Measurements from ENCODE around the gene OAF.

OAF gene

DNA sequence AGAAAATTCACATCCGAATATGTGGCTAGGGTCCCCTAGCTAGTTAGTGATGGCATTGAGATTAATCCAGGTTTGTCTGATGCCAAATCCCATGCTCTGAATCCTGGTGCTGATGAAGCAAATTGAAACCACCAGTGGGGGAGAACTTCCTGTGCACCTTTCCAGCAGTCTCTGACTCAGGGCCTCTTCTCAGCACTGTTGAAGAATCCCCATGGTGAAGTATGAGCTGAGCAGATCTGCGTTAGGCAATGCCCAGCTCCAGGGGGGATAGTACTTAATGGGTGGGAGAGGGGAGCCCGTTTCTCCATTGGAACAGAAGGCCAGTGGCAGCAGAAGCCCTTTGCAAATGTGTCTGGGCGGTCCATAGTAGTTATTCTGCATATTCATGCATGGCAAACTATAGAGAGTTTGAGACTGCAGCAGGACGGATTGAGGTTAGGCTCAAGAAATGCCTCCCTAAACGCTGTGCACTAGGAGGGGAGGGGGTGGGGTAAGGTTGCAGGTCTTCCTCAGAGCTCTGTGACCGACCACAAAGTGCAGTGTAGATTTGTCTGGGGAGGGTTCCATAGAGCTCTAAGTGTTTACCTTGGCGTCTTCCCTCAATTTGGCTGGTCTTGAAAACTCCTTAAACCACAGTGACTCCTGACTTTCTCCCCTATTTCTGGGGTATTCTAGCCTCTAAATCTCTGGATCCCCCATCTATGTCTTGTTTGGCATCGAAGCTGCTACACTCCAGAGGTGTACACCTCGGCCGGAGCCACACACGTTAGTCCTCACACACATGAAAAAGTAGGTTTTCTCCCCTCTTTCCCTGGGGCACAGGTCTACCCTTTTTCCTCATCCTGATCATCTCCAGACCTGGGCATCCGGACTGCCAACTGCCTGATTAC is 33.9 kb downstream of the OAF start:
- peak; percentile 84 to 96 for DNase-seq

GRCh38 chr11:120245434-120245833 is 34.6 kb downstream of the OAF start:
- no peak for DNase-seq

- no peak for DNase-seq
Measured at GRCh38 chr11:120248551-120249278, 37.9 kb downstream of the OAF start.

DNA sequence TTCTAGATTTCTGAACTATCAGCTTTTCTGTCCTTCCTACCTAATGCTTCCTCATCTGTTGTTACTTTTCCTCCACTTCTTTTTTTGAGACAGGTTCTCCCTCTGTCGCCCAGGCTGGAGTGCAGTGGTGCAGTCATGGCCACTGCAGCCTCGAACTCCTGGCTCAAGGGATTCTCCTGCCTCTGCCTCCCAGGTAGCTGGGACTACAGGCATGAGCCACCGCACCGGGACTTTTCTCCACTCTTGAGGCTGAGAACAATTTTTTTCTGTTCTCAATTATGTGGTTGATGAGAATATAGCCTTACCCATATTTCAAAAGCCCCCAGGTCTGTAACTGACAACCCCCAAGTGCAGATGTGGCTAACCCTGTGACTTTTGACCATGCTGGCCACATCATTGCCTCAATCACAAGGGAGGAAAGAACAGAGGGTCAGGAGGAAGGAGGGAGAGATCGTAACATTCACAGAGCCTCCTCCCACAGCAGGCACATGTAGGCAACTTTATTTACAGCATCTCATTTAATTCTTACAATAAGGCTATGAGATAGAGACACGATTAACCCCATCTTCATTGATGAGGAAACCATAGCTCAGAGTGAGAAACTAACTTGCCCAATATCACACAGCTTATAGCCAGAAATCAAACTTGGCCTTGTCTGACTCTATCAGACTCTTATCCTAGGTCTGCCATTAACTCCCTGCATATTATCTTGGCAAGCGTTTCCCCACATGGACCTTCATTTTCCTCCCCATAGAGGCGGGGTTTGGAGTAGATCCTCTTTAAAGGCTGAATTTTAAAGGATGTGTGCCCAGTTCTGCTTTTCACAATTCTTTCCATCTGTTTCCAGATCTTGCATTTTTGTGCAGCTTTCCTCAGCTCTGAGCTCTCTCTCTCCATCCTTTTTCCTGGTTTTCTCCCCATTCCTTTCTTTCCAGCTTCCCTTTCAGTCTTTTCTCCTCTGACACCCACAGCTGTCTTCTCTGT is 38.7 kb downstream of the OAF start:
- DNase-seq = no peak

GRCh38 chr11:120253377-120253776 is 42.5 kb downstream of the OAF start:
- DNase-seq = peak in 1 of 2 experiments; percentile 83

DNA sequence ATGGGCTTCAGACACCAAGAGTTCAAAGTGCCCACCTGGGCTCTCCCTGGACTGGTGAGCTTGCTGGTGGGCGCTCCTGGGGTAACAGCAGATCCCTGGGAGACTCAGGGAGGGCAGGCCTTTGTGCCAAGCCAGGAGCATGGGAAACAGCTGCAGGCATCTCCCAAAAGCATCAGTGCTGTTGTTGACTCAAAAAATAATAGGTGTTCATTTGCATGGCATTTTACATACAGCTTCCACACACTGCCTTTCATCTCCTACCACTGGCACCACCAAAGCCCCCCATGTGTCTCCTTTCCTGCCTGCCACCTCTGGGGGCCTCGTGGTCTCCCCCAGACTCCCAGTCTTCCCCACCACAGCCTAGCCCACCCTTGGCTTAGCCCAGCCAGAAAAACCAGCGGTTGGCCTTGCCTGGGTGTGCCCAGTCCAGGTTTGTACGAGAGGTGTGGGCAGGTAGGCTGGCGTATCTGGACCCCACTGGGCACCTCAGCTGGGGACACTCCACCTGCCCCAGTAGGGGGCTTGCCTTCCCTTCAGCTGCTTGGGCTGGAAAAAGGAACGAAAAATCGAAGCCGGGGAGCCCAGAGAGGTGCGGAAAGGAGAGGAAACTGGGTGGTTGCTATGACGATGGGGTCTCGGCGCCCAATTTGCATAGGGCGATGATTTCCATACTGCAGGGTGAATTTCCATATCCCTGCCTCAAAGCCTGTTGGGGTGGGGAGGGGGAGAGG is 44.1 kb downstream of the OAF start:
- DNase-seq = peak; percentile 100

DNA sequence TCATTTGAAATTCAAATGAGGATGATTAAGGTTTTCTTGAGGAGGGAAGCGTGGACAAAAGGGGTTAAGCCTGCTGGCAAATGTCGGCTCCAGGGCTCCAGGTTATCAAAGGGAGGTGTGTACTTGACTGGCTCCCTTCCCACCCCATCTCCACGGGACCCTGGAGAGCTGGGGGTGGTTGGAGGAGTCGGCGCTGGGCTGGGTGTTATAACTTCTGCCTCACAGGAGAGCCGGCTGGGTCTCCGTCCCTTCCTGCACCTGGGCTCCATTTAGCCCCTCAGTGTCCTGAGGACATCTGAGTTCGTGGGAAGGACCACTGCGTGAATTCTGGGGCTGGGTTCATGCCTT is 44.7 kb downstream of the OAF start:
- DNase-seq = no peak

DNA sequence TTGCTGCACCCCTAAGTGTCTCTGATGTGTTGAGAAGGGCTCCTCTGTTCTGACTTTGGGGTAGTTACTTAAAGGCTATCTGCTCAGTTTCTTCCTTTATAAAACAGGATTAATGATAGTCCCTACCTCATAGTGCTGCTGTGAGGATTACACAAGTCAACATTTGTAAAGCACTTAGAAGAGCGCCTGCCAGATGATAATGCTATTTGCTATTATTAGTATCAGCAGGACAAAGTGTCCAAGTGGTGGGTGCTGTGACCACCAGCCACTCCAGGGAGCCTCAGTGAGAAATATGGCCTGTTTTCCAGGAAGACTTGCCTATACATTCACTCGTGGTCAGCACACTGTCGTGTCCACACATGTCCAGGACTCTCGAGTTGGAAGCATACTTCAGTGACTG is 45.3 kb downstream of the OAF start:
- DNase-seq = no peak

GRCh38 chr11:120256779-120257178 is 45.9 kb downstream of the OAF start:
- no peak for DNase-seq

DNA sequence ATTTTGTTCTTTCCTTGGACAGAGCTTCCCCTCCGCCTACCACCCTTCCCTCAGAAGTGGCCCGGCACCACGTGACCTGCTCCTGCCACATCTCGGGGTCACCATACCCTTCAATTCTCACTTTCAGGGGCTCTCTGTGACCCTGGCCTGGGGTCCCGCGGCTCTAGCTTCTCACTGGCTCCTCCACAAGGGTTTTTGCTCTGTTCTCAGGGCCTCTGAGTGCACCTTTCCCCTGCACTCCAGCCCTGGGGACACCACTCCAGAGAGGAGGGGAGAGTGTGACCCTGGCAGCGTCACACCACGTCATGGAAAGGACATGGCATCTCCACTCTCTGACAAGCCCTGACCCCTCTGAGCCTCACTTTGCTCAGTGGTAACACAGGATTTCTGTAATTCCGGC is 46.5 kb downstream of the OAF start:
- no peak for DNase-seq

DNA sequence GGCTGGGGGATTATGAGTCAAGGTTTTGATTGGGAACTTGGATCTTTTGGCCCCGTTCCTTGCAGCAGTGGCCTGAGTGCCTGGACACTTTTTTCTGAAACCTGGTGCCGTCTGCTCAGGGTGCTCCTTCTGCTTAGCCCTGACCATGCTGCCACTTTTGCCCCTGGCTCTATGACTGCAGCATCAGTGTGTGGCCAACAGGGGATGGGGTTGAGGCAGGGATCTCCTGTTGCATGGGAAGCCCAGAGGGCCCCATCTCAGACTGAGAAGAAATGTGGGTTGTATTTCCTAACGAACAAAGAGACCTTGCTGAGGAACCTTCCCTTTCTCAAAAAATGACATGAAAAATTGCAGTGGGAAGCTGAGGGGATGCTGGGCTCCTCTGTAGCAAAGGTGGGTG is 47.8 kb downstream of the OAF start:
- DNase-seq = peak; percentile 45 to 70

DNA sequence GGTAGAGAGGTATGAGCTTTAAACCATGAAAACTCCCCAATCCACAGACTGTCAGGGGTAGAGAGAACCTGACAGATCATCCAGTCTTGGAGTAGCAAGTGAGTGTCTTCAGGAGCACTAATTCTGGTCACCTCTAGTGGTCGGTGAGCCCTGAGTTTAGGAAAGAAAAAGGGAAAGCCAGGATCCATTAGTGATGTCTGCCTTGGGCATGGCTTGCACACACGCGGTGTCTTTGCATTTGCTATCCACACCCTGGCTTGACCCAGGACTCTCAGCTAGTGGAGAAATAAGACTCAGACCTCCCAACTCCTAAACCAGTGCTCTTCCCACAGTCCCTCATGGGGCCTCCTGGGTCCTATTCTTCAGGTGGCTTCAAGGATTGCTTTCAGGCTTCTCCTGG is 48.4 kb downstream of the OAF start:
- peak in 1 of 2 experiments; percentile 57 for DNase-seq

DNA sequence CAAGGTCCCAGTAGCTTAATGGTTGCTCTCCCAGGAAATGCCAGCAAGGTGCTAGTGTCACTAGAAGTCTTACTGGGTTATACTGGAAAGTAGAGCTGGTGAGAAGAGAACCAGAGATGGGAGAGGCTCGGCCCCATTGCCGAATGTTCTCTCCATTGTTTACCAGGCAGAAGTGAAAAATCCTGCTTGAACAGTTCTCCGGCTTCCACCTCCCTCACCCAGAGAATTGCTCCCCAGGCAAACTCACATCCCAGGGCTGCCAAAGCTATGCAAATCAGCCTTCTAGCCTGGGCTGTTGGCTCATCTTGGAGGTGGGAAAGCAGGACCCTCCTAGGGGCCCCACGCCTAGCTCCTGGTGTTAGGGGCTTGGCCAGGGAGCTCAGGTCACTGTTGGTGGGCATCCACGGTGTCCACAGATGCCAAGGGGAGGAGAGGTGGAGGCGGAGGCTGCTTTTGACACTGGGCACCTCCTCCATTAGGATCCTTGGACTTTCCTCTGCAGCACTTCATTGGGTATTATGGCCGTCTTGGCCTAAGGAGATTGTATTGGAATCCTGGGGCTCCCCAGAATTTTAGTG is 49.2 kb downstream of the OAF start:
- peak; percentile 62 to 89 for DNase-seq

DNA sequence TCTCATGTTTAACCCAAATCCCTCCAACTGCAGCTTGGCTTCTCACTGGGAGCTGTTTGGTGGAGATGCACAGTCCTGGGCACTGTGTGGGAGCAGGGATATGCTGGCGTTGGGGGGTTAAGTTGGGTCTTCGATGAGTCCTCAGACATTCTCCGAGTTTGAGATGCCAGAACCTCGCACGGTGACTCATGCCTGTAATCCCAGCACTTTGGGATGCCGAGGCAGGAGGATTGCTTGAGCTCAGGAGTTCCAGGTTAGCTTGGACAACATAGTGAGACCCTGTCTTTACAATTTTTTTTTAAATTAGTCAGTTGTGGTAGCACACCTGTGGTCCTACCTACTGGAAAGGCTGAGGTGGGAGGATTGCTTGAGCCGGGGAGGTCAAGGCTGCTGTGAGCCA is 49.8 kb downstream of the OAF start:
- DNase-seq = no peak

DNA sequence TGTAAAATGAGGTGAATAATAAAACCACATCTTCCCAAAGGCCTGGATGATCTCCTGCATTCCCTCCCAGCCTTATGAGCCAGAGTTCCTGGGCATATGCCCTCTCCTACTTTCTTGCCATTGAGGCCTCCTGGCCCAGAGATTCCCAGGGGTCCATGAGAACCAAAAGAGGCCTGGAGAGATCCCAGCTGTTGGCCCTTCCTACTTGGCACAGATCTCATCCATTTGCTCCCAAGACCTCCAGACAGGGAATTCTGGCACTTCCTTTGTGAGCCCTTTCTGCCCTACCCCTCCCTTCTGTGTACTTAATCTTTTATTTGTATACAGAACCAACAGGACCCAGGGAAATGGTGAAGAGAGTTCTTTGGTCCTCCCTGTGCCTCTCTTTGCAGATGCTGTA is 50.5 kb downstream of the OAF start:
- DNase-seq = no peak

GRCh38 chr11:120261931-120262330 is 51.1 kb downstream of the OAF start:
- DNase-seq = no peak

- no peak for DNase-seq
Measured at GRCh38 chr11:120267319-120267718, 56.5 kb downstream of the OAF start.

GRCh38 chr11:120268686-120269085 is 57.9 kb downstream of the OAF start:
- DNase-seq = no peak

DNA sequence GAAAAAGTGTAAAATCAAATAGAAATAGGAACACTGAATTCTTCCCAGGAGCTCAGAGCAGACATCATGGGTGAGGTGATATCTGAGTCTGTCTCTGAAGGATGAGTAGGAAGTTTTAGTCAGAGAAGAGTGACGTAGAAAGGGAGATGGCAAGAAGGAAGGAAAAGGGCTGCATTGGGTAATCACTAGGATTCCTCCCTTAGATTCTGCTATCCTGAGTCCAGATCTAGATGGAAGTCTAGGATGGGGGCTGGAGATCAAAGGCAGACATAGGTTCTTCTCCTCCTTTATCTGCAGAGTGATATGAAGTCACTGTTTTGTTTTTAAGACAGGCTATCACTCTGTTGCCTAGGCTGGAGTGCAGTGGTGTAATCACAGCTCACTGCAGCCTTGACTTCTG is 59.6 kb downstream of the OAF start:
- DNase-seq = no peak

DNA sequence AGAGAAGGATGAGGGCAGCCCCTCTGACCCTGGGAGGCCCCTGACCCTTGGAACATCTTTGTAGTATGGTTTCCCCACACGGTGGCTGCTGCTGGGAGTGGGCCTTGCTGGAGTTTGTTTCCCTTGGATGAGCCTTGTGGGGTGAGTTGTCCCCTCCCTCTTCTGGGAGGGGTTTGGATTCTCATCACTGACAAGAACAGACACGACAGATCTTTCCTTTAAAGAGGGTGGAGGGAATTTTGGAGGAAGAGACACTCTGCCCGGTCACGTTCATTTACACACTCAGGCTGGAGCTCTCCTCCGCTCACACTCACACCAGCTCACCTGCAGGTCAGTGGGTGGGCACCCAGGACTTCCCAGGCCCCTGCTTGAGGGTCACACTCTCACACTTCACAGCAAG is 60.8 kb downstream of the OAF start:
- DNase-seq = no peak

- DNase-seq = no peak
Measured at GRCh38 chr11:120272303-120272702, 61.5 kb downstream of the OAF start.

GRCh38 chr11:120273432-120273831 is 62.6 kb downstream of the OAF start:
- no peak for DNase-seq
